Ovary (tissue), 3 donors: ENCODE results near the gene ARIH1.

ENCODE experiments used
- EP300 ChIP-seq: sonication (generic); formaldehyde crosslinking; IDR thresholded peaks from one replicate; pipeline ENCODE4 v1.6.1; 2017; ENCODE audit warnings: antibody characterized with exemption
- POLR2A ChIP-seq: fragments of 450-650 bp; IDR thresholded peaks from one replicate; pipeline ENCODE4 v1.6.1; 2017; ENCODE audit warnings: antibody characterized with exemption, mild to moderate bottlenecking, moderate library complexity
- TF ChIP-seq, protein P1 (sequence below), 3 donors: fragments of 450-650 bp in 2 of 3; fragments of 200-600 bp in 1 of 3; IDR thresholded peaks; one replicate each; pipeline versions ENCODE4 v1.5.1 to v1.8.0; 2016 to 2022; ENCODE audit warnings: antibody characterized with exemption in 3 of 3, mild to moderate bottlenecking in 1 of 3
- donor health status: DM: no; HTN: no; CAD: no.

DNA sequence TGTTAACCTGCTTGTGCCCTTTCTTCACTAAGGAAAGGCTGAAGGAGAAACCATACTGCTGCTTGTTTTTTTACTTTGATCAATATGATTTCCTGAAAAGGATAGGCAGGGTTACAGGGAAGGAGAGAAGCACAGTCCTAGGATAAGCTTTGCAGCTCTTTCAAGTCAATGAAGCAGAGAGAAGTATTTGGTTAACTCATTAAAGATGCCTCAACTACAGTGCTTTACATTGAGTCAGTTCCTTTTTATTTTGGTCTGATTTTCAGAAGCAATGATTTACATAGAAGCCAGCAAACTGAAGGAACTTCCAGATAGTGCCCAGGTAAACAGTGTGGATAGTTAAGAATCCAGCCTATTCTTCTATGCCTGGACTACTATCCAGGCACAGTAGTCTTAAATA, 64.8 kb downstream of the ARIH1 start:
- TF ChIP-seq, protein P1, sequence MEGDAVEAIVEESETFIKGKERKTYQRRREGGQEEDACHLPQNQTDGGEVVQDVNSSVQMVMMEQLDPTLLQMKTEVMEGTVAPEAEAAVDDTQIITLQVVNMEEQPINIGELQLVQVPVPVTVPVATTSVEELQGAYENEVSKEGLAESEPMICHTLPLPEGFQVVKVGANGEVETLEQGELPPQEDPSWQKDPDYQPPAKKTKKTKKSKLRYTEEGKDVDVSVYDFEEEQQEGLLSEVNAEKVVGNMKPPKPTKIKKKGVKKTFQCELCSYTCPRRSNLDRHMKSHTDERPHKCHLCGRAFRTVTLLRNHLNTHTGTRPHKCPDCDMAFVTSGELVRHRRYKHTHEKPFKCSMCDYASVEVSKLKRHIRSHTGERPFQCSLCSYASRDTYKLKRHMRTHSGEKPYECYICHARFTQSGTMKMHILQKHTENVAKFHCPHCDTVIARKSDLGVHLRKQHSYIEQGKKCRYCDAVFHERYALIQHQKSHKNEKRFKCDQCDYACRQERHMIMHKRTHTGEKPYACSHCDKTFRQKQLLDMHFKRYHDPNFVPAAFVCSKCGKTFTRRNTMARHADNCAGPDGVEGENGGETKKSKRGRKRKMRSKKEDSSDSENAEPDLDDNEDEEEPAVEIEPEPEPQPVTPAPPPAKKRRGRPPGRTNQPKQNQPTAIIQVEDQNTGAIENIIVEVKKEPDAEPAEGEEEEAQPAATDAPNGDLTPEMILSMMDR (IDR thresholded peaks at IDR 0.05): no peak
- TF ChIP-seq POLR2A (no peak), EP300 (no peak)
